ENCODE data around the gene CDS2.

The CDS2 gene

GRCh38 chr20:5181958-5182357, 55.1 kb downstream of the CDS2 start:
- DNase-seq (ENCODE audit: low read depth in 2 of 2) = no peak

- no peak for DNase-seq (ENCODE audit: low read depth in 2 of 2)
Measured at GRCh38 chr20:5182615-5183254, 55.9 kb downstream of the CDS2 start.

- no peak for DNase-seq (ENCODE audit: low read depth in 2 of 2)
Measured at GRCh38 chr20:5183731-5184474, 57.1 kb downstream of the CDS2 start.

- no peak for DNase-seq (ENCODE audit: low read depth in 2 of 2)
Measured at GRCh38 chr20:5184684-5185083, 57.9 kb downstream of the CDS2 start.

GRCh38 chr20:5187122-5187521, 60.3 kb downstream of the CDS2 start:
- no peak for DNase-seq (ENCODE audit: low read depth in 2 of 2)

GRCh38 chr20:5188736-5189135, 61.9 kb downstream of the CDS2 start:
- DNase-seq (ENCODE audit: low read depth in 2 of 2) = no peak

- DNase-seq (ENCODE audit: low read depth in 2 of 2) = no peak
Measured at GRCh38 chr20:5189917-5190316, 63.1 kb downstream of the CDS2 start.

- DNase-seq (ENCODE audit: low read depth in 2 of 2) = no peak
Measured at GRCh38 chr20:5190444-5190843, 63.6 kb downstream of the CDS2 start.

- DNase-seq (ENCODE audit: low read depth in 2 of 2) = no peak
Measured at GRCh38 chr20:5191829-5192569, 65.2 kb downstream of the CDS2 start.

- DNase-seq (ENCODE audit: low read depth in 2 of 2) = no peak
Measured at GRCh38 chr20:5192570-5193431, 66.0 kb downstream of the CDS2 start.

GRCh38 chr20:5195655-5196054, 68.8 kb downstream of the CDS2 start:
- no peak for DNase-seq (ENCODE audit: low read depth in 2 of 2)

GRCh38 chr20:5196149-5196548, 69.3 kb downstream of the CDS2 start:
- no peak for DNase-seq (ENCODE audit: low read depth in 2 of 2)

- DNase-seq (ENCODE audit: low read depth in 2 of 2) = no peak
Measured at GRCh38 chr20:5197270-5197827, 70.5 kb downstream of the CDS2 start.

- DNase-seq (ENCODE audit: low read depth in 2 of 2) = no peak
Measured at GRCh38 chr20:5197847-5198650, 71.2 kb downstream of the CDS2 start.

GRCh38 chr20:5198651-5198924, 71.8 kb downstream of the CDS2 start:
- DNase-seq (ENCODE audit: low read depth in 2 of 2) = no peak

GRCh38 chr20:5203380-5203779, 76.6 kb downstream of the CDS2 start:
- DNase-seq (ENCODE audit: low read depth in 2 of 2) = no peak

GRCh38 chr20:5205348-5206210, 78.8 kb downstream of the CDS2 start:
- peak; percentile 29 to 44 for DNase-seq (ENCODE audit: low read depth in 2 of 2)

GRCh38 chr20:5207138-5207537, 80.3 kb downstream of the CDS2 start:
- DNase-seq (ENCODE audit: low read depth in 2 of 2) = no peak

GRCh38 chr20:5211803-5212714, 85.3 kb downstream of the CDS2 start:
- no peak for DNase-seq (ENCODE audit: low read depth in 2 of 2)
